Heart left ventricle (tissue), 16 donors: Measurements from ENCODE around the gene GNB5. TPM values are rescaled to one million over a fixed set of nuclear protein-coding genes. Genes with fewer than 3 reads are reported as not detected.

Experiments
- ATAC-seq, 4 donors: fragments of 200-7000 bp; cut with Tn5 transposase; one replicate each; pipeline ENCODE4 v1.9.1; 2020 to 2022; ENCODE audit warnings: moderate library complexity in 4 of 4, mild to moderate bottlenecking in 3 of 4, moderate number of reproducible peaks in 1 of 4
- DNase-seq, 5 donors: peaks; one replicate each; pipeline ENCODE4 v3.0.0-alpha.2; 2020
- H3K27ac ChIP-seq, 12 donors: fragments of 200-600 bp; sonication (generic) in 4 of 12; one replicate each; pipeline versions ENCODE4 v1.5.0 to v1.8.0; 2016 to 2022; ENCODE audit warnings: mild to moderate bottlenecking in 2 of 12
- H3K27me3 ChIP-seq, 9 donors: fragments of 200-600 bp; sonication (generic) in 2 of 9; one replicate each; pipeline versions ENCODE4 v1.5.1 to v1.8.0; 2016 to 2022; ENCODE audit warnings: mild to moderate bottlenecking in 3 of 9
- H3K36me3 ChIP-seq, 9 donors: fragments of 200-600 bp; sonication (generic) in 2 of 9; one replicate each; pipeline versions ENCODE4 v1.5.0 to v1.8.0; 2018 to 2022; ENCODE audit warnings: mild to moderate bottlenecking in 2 of 9
- H3K4me1 ChIP-seq, 12 donors: fragments of 200-600 bp; sonication (generic) in 4 of 12; one replicate each; pipeline versions ENCODE4 v1.5.0 to v1.8.0; 2016 to 2022; ENCODE audit warnings: mild to moderate bottlenecking in 3 of 12
- H3K4me3 ChIP-seq, 12 donors: fragments of 200-600 bp; sonication (generic) in 4 of 12; one replicate each; pipeline versions ENCODE4 v1.5.0 to v1.8.0; 2017 to 2022; ENCODE audit warnings: mild to moderate bottlenecking in 9 of 12, moderate library complexity in 4 of 12
- H3K9me3 ChIP-seq, 12 donors: fragments of 200-600 bp; sonication (generic) in 4 of 12; one replicate each; pipeline versions ENCODE4 v1.5.0 to v1.8.0; 2016 to 2022; ENCODE audit warnings: mild to moderate bottlenecking in 1 of 12
- CTCF ChIP-seq, 12 donors: fragments of 200-600 bp; sonication (generic) in 4 of 12; IDR thresholded peaks; one replicate each; pipeline versions ENCODE4 v1.5.0 to v1.8.0; 2018 to 2022; ENCODE audit warnings: antibody characterized with exemption in 12 of 12, mild to moderate bottlenecking in 5 of 12
- POLR2A ChIP-seq, 2 donors: fragments of 450-650 bp; IDR thresholded peaks; one replicate each; pipeline ENCODE4 v1.6.1; 2017; ENCODE audit warnings: antibody characterized with exemption in 2 of 2, mild to moderate bottlenecking in 2 of 2, moderate library complexity in 2 of 2
- WGBS, 4 donors: extraction: QIAGEN DNeasy Blood & Tissue Kit in 2 of 4; methylation state at CpG; one replicate each; pipeline versions ENCODE4 v1.1.5 to v1.1.7; 2013 to 2018; 5-methylcytosine and 5-hydroxymethylcytosine counted together
- intact Hi-C, 10 donors: fragments of 100-400 bp; cut with DNase I; formaldehyde crosslinking; loops; one replicate each; pipeline versions ENCODE4 v1.11.1 to v1.14.2; 2022
- polyA plus RNA-seq, 2 donors: library from polyadenylated mRNA; stranded (reverse); fragments of 200-250 nt; gene quantifications; one replicate each; pipeline ENCODE4 v1.2.3, GENCODE V29; 2013
- total RNA-seq, 9 donors: library from RNA; depleted of rRNA in 2 of 9; stranded (reverse); fragments of >200 nt in 2 of 9; fragmentation: NEBNext Ultra II Directional in 3 of 9; extraction: Animal tissue kit (Norgen Biotek cat#: 25700) in 3 of 9; gene quantifications; one replicate each; pipeline versions ENCODE4 v1.1.0 to v1.2.4, GENCODE V29; 2016 to 2023
- donor health status: ischemic (EF 13 %, LVEDD 7.1; RV severe dilation, severe dysfunction).
- donor health status: healthy with polysubstance abuse.
- donor health status: DM: no; HTN: yes; CAD: no.
- donor health status: DM: no; HTN: no; CAD: no.
- donor health status: ischemic (EF 25% LVEDD 6.9; RV normal size, moderate dysfunction).
- donor health status: ischemic (EF 25% LVEDD 5.7; RV mildly dilated, moderate dysfunction).
- donor health status: healthy.
- donor health status: DM: yes; HTN: yes; CAD: no.
- donor health status: ischemic (EF 35%, LVEDD 5.7; RV mildly dilated, moderate dysfunction).
- donor health status: nonischemic (EF 11% LVEDD 7.7; RV severe dilation, severe dysfunction).
- donor health status: DM: yes; HTN: yes; CAD: no.
- donor health status: PGD.
- donor health status: ischemic (EF 29% LVEDD 5.4; RV normal size, mild dysfunction).
- donor health status: nonischemic (EF 23%, LVEDD 6.1; RV moderate dilation, normal function).

The GNB5 gene
- total and polyA plus RNA-seq, 11 donors = 4.2 to 12.4 (median 7.7) TPM

- Histone ChIP-seq H3K36me3 (no peaks in the 10 kb centered on the region), H3K4me3 (no peak overlapping the region), H3K4me1 (peaks cover 0 to 12% (median 6%) of the 10 kb centered on the region in 12 donors), H3K27me3 (peaks cover 11 to 42% (median 27%) of the 10 kb centered on the region in 9 donors), H3K9me3 (no peaks in the 10 kb centered on the region), H3K27ac (no peak overlapping the region)
- ATAC-seq (no peak), DNase-seq (no peak)
- WGBS, 4 donors = 58 to 67% (median 63%) methylated on average over 5 of the region's 5 CpGs
- intact Hi-C loops = no loop called here
- TF ChIP-seq CTCF (IDR thresholded peaks at IDR 0.05) (no peak), POLR2A (IDR thresholded peaks at IDR 0.05) (no peak)
These were observed 81.4 kb downstream of the GNB5 start for GRCh38 chr15:52109559-52110451.

GRCh38 chr15:52107238-52107637 is 84.0 kb downstream of the GNB5 start:
- DNase-seq (no peak), ATAC-seq (no peak)
- 96 to 99% (median 97%) methylated on average over 6 of the region's 6 CpGs for WGBS, 4 donors
- H3K27me3 ChIP-seq = peaks cover 6 to 35% (median 17%) of the 10 kb centered on the region in 9 donors
- TF ChIP-seq POLR2A (IDR thresholded peaks at IDR 0.05) = no peak
- no peak for TF ChIP-seq CTCF (IDR thresholded peaks at IDR 0.05)
- H3K9me3 ChIP-seq = no peaks in the 10 kb centered on the region
- H3K4me3 ChIP-seq = no peak overlapping the region
- no peaks in the 10 kb centered on the region for H3K36me3 ChIP-seq
- H3K4me1 ChIP-seq = peaks cover 0 to 17% (median 4%) of the 10 kb centered on the region in 12 donors
- no peak overlapping the region for H3K27ac ChIP-seq
- intact Hi-C loops = no loop called here

- Histone ChIP-seq H3K27me3 (peaks cover 0 to 29% (median 13%) of the 10 kb centered on the region in 9 donors), H3K4me1 (peaks cover 0 to 11% (median 0%) of the 10 kb centered on the region in 12 donors), H3K4me3 (no peak overlapping the region), H3K9me3 (no peaks in the 10 kb centered on the region), H3K36me3 (no peaks in the 10 kb centered on the region), H3K27ac (no peak overlapping the region)
- ATAC-seq (no peak), DNase-seq (no peak)
- intact Hi-C loops = no loop called here
- TF ChIP-seq CTCF (IDR thresholded peaks at IDR 0.05) = no peak
- no peak for TF ChIP-seq POLR2A (IDR thresholded peaks at IDR 0.05)
- 67 to 79% (median 72%) methylated on average over 6 of the region's 6 CpGs for WGBS, 4 donors
These were observed 84.6 kb downstream of the GNB5 start for GRCh38 chr15:52106641-52107040.

GRCh38 chr15:52105846-52106245 is 85.3 kb downstream of the GNB5 start:
- Histone ChIP-seq H3K4me1 (peaks cover 0 to 10% (median 0%) of the 10 kb centered on the region in 12 donors), H3K36me3 (no peaks in the 10 kb centered on the region), H3K9me3 (no peaks in the 10 kb centered on the region), H3K27me3 (peaks cover 0 to 23% (median 7%) of the 10 kb centered on the region in 9 donors), H3K4me3 (no peak overlapping the region), H3K27ac (no peak overlapping the region)
- ATAC-seq (no peak), DNase-seq (no peak)
- 75 to 94% (median 88%) methylated on average over 2 of the region's 2 CpGs for WGBS, 4 donors
- intact Hi-C loops = no loop called here
- no peak for TF ChIP-seq POLR2A (IDR thresholded peaks at IDR 0.05)
- no peak for TF ChIP-seq CTCF (IDR thresholded peaks at IDR 0.05)
